Stimulated activated CD8-positive, alpha-beta memory T cell treated with anti-CD3 and anti-CD28 coated beads, Interleukin-15, amount 100 ng/mL, for 4 hours (primary cell): Measurements from ENCODE around the gene INPP4B.

Experiments
- DNase-seq, 2 donors: peaks; one replicate each; pipeline ENCODE4 v3.0.0-alpha.2; 2020; ENCODE audit warnings: low read depth in 2 of 2

INPP4B gene

DNA sequence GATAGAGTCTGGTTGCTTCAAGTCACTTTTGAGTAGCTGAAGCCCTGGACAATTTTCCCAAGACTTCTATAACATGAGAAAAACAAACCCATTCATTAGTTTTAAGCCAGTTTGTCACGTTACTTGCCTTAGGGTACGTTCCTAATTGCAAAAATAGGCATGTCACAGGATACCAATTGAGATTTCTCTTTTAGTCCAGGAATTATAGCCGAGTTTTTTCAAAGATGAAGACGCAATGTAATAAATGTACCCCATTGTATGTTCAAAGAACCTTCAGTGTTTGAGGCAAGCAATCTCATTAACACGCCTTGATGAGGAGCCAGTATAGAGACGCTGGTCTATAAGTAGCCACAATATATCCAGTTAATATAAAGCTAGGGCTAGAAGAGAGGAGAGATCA is 534.2 kb downstream of the INPP4B start:
- no peak for DNase-seq

- no peak for DNase-seq
These were observed 536.3 kb downstream of the INPP4B start for GRCh38 chr4:142309772-142310171.

GRCh38 chr4:142307857-142308256 is 538.2 kb downstream of the INPP4B start:
- no peak for DNase-seq

DNA sequence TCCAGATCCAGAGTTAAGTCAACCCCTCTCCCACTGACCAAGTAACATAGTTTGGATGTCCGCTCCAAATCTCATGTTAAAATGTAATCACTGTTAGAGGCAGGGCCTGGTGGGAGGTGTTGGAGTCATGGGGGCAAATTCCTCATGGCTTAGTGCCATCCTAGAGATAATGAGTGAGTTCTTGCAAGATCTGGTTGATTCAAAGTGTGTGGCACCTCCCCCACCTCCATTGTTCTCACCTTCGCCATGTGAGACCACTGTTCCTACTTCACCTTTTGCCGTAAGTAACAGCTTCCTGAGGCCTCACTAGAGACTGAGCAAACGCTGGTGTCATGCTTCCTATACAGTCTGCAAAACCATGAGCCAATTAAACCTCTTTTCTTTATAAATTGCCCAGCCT is 548.8 kb downstream of the INPP4B start:
- no peak for DNase-seq

GRCh38 chr4:142293536-142293935 is 552.6 kb downstream of the INPP4B start:
- DNase-seq: no peak

GRCh38 chr4:142292231-142292630 is 553.9 kb downstream of the INPP4B start:
- DNase-seq: no peak

GRCh38 chr4:142291299-142292050 is 554.6 kb downstream of the INPP4B start:
- DNase-seq: no peak

- DNase-seq: no peak
These were observed 558.7 kb downstream of the INPP4B start for GRCh38 chr4:142287371-142287770.

GRCh38 chr4:142285222-142285583 is 560.9 kb downstream of the INPP4B start:
- DNase-seq: no peak

DNA sequence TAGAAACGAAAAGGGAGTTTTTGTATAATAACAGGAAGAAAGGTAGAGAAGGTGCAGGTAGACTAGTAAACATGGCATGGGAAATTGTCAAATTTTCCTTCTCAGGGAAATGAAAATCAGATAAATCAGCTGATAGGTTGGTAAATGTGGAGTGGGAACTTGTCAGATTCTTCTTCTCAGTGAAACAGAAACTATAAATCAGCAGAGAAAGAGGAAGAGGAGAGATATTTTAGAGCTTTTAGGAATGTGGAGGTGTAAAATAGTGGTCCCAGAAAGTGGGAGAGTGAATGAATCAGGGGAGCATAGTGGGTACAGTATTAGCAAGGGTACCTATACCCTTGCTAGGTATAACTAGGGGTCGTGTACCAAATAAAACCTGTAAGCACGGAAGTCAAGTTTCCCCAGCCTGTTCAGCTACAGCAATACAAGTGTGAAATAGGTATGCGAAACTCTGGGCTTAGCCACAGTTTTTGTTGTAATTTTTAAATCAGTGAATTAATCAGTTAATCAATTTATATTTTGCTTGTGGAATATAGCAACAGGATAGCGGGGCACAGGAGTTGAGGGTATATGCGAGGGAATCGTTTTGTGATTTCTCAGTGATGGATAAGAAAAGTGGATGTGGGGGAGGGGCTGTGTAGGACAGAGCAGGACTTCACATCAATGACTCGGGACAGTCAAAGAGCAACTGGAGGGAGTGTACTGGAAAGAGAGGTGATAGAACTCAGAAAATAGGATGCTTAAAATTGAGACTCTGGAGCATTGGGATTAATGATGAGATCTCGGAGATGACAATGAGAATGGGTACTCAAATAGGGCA is 561.5 kb downstream of the INPP4B start:
- no peak for DNase-seq

DNA sequence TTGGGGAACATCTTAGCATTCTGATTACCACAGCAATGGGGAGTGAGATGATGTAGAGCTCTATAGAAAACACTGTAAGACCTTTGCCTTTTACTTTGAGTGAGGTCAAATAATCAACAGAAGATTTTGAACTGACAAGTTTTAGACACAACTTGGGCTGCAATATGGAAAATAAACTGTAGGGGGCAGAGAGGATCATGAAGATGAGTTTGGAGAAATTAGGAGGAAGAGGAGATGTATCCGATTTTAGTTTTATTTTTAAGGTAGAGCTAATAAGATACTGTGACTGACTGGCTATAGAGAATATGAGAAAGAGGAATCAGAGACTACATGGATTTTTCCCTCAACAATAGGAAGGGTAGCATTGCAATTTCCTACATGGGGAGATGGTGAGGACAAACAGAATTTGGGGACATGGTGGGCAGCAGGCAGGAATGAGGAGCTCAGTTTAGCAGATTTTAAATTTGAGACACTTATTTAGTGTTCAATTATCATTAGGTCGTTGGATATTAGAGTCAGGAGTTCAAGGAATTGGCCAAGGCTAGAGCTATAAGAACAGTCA is 563.1 kb downstream of the INPP4B start:
- DNase-seq: no peak

GRCh38 chr4:142281999-142282398 is 564.1 kb downstream of the INPP4B start:
- DNase-seq: no peak

- DNase-seq: no peak
These were observed 567.4 kb downstream of the INPP4B start for GRCh38 chr4:142278663-142279062.

DNA sequence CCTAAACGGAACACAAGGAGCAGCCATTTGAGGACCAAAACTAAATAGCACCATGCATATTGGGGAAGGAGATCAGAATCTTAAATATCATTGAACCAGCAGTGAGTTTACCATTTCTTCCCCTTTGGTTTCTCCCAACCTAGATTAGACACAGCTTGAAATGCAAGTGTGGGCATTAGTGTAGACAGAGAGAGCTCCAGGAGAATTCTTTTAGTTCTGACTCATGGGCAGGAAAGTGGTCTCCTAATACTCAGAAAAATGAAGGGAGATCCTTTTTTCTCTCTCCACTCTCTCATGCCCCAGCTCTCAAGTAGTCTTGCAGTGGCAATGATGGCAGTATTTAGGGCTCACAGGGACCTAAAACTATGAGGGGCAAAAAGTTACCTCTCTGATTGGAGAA is 567.9 kb downstream of the INPP4B start:
- DNase-seq: no peak

DNA sequence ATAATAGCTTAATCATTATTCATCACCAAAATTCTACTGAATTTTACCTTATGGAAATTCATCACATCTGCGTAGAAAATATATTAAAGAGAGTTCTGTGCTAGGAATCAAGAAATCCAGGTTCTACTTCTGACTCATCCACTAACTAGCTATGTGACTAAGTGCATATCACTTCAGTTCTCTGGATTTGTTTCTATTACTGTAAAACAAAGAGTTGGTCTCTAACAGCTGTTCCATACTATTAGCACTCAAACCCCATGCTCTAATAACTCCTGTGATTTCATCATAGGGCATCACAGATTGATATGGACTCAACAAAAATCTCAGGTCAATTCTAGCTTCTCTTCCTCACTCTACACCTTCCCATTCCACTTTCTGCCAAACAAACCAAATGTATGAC is 572.0 kb downstream of the INPP4B start:
- no peak for DNase-seq

GRCh38 chr4:142272452-142272851 is 573.6 kb downstream of the INPP4B start:
- DNase-seq: no peak

GRCh38 chr4:142271832-142272231 is 574.3 kb downstream of the INPP4B start:
- no peak for DNase-seq

DNA sequence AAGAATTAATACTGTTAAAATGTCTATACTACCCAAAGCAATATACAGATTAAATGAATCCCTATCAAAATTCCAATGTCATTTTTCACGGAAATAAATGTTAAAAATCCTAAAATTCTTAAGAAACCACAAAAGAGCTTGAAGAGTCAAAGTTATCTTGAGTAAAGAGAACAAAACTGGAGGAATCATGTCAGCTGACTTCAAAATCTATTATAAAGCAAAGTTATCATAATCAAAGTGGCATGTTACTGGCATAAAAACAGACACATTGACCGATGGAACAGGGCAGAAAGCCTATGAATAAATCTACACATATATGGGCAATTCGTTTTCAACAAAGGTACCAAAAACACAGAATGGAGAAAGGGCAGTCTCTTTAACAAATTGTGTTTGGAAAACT is 579.0 kb downstream of the INPP4B start:
- DNase-seq: no peak

DNA sequence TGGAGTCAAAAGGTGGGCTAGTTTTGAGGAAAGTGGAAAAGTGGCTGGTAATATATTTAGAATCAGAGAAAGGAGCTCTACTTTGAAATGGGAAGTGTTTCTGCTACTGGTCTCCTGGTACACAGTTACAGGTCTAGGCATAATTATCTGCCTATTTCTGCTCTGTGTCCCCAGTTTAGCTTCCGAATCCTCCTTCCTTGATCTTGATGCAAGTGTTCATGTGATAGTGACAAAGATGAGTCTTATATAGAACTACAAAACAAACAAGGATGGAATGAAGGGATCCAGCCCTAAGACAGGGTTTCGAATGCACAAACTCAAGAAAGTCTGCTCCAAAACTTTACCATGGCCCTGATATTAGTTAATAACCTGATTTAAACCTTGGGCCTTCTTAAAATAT is 580.2 kb downstream of the INPP4B start:
- DNase-seq: no peak

- no peak for DNase-seq
These were observed 580.6 kb downstream of the INPP4B start for GRCh38 chr4:142265536-142265935.

DNA sequence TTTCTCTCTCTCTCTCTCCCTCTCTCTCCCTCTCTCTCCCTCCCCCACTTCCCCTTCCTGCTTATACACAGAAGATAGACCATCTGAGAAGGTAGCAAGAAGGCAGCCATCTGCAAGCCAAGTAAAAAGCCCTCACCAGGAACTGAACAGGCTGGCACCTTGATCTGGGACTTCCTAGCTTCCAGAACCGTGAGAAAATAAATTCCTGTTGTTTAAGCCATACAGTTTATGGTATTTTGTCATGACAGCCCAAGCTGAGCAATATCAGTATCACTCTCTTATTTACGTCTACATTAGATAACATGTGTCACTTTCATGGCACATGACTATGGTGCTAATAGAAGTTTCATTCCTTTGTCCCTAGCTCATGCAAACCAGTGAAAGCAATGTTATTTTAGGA is 581.1 kb downstream of the INPP4B start:
- no peak for DNase-seq

DNA sequence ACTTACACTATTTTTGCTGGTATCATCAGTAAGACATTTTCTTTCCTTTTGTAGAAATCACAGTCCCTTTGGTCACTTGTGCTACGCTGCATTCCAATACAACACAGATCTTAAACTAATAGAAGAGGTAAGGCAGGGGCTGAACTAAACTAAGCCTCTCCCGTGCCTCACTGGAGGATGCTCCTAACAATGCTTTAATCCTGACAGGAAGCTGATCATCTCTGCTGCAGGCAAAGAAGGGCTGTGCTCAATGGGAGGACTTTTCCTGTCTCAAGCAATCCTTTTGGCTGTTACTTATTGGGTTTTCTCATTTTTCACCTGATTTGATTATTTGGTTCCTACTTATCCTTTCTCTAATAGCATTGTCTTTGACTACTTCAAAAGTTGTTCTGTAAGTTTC is 583.1 kb downstream of the INPP4B start:
- DNase-seq: no peak

DNA sequence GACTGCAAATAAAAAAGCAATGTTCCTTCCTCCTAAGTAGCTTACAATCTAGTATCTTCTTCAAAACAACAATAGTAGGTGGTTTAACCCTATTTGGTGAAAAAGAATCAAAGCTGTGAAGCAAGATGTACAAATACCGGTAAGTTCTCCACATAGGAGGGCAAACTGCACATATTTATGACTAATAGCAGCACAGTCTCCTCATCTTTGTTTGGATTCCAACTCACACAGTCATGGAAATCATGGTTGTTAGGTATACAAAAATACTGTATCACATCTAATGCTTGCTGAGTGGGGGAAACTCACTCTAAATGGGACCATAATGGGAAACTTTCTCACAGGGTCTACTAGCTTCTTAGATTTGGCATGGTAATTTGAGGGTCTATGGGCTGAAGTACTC is 597.2 kb downstream of the INPP4B start:
- no peak for DNase-seq
